ENCODE measurements around the gene ZNF827. TPM values are rescaled to one million over a fixed set of nuclear protein-coding genes. Genes with fewer than 3 reads are reported as not detected.

Gene ZNF827
- total and polyA plus RNA-seq, 9 of the 15 experiments (the other 6 are each of a cell fraction or from before 2014, with no cell fraction given): 0.07 to 0.40 TPM; not detected in 7

DNA sequence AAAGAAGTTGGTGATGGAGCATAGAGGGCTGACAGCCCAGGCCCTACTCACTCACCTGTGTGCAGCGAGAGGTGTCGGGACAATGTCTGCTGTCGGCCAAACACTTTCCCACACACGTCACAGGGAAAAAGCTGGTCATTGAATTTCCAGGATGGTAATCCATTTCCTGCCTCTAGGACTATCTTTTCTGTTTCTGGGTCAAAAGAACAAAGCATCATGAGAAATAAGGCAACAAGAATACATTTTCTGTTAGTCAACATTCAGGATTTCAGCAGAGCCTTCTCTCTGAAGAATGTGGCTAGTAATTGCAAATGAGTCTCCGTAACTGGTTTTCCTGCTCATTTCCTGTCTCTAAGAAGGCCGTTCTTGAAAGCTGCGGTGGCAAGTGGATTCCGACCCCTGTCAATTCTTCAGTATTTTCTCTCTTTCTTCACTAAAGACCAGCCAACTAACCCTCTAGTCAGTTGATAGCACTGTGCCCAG is 159.3 kb downstream of the ZNF827 start:
- Histone ChIP-seq H3K9me1 (ENCODE audit: control insufficient read depth, insufficient read depth, low read length) (no peaks in the 10 kb centered on the region), H2AFZ (ENCODE audit: low read depth, low read length) (no peak overlapping the region), H3K9ac (ENCODE audit: insufficient read depth in 1 of 2, low read depth in 2 of 2, low read length in 2 of 2) (no peak overlapping the region), H3K36me3 (ENCODE audit: control insufficient read depth, insufficient read depth, low read length) (no peaks in the 10 kb centered on the region), H3K4me1 (replicated peaks in 1 of 2; ENCODE audit: control insufficient read depth in 2 of 2, insufficient read depth in 2 of 2, low read length in 2 of 2) (no peaks in the 10 kb centered on the region), H3K27ac (ENCODE audit: extremely low read depth, low read depth, low read length) (no peak overlapping the region), H4K20me1 (replicated peaks; ENCODE audit: control insufficient read depth, insufficient read depth, low read length) (no peaks in the 10 kb centered on the region), H3K4me3 (no peak overlapping the region), H3K9me3 (replicated peaks; ENCODE audit: control insufficient read depth, insufficient read depth, low read depth, low read length) (no peaks in the 10 kb centered on the region), H3K79me2 (ENCODE audit: control insufficient read depth, insufficient read depth, low read length) (no peaks in the 10 kb centered on the region), H3K4me2 (ENCODE audit: insufficient read depth, low read length) (no peak overlapping the region), H3K27me3 (ENCODE audit: control insufficient read depth in 2 of 2, insufficient read depth in 2 of 2, low read length in 2 of 2) (peaks cover 6 to 15% of the 10 kb centered on the region in 2 experiments; a peak in 4 of 5 replicates)
- DNase-seq (ENCODE audit: extremely low read depth in 1 of 4, low spot score in 3 of 4) (no peak), ATAC-seq (no peak), FAIRE-seq (no peak)
- ChIA-PET POLR2A (no interaction called here), CTCF (ENCODE audit: low intra/inter-chr PET ratio) (no interaction called here)
- TF ChIP-seq GABPB2 (CRISPR knock-in tag; conservative IDR thresholded peaks at IDR 0.05): no peak
- TF ChIP-seq, protein P1, sequence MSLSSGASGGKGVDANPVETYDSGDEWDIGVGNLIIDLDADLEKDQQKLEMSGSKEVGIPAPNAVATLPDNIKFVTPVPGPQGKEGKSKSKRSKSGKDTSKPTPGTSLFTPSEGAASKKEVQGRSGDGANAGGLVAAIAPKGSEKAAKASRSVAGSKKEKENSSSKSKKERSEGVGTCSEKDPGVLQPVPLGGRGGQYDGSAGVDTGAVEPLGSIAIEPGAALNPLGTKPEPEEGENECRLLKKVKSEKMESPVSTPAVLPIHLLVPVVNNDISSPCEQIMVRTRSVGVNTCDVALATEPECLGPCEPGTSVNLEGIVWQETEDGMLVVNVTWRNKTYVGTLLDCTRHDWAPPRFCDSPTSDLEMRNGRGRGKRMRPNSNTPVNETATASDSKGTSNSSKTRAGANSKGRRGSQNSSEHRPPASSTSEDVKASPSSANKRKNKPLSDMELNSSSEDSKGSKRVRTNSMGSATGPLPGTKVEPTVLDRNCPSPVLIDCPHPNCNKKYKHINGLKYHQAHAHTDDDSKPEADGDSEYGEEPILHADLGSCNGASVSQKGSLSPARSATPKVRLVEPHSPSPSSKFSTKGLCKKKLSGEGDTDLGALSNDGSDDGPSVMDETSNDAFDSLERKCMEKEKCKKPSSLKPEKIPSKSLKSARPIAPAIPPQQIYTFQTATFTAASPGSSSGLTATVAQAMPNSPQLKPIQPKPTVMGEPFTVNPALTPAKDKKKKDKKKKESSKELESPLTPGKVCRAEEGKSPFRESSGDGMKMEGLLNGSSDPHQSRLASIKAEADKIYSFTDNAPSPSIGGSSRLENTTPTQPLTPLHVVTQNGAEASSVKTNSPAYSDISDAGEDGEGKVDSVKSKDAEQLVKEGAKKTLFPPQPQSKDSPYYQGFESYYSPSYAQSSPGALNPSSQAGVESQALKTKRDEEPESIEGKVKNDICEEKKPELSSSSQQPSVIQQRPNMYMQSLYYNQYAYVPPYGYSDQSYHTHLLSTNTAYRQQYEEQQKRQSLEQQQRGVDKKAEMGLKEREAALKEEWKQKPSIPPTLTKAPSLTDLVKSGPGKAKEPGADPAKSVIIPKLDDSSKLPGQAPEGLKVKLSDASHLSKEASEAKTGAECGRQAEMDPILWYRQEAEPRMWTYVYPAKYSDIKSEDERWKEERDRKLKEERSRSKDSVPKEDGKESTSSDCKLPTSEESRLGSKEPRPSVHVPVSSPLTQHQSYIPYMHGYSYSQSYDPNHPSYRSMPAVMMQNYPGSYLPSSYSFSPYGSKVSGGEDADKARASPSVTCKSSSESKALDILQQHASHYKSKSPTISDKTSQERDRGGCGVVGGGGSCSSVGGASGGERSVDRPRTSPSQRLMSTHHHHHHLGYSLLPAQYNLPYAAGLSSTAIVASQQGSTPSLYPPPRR (CRISPR knock-in tag; IDR thresholded peaks at IDR 0.05; ENCODE audit: borderline replicate concordance): no peak
- TF ChIP-seq, protein P2, sequence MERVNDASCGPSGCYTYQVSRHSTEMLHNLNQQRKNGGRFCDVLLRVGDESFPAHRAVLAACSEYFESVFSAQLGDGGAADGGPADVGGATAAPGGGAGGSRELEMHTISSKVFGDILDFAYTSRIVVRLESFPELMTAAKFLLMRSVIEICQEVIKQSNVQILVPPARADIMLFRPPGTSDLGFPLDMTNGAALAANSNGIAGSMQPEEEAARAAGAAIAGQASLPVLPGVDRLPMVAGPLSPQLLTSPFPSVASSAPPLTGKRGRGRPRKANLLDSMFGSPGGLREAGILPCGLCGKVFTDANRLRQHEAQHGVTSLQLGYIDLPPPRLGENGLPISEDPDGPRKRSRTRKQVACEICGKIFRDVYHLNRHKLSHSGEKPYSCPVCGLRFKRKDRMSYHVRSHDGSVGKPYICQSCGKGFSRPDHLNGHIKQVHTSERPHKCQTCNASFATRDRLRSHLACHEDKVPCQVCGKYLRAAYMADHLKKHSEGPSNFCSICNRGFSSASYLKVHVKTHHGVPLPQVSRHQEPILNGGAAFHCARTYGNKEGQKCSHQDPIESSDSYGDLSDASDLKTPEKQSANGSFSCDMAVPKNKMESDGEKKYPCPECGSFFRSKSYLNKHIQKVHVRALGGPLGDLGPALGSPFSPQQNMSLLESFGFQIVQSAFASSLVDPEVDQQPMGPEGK (CRISPR knock-in tag; IDR thresholded peaks at IDR 0.05; ENCODE audit: borderline replicate concordance): no peak
- TF ChIP-seq POLR2H (tag; IDR thresholded peaks at IDR 0.05; ENCODE audit: low read depth): no peak
- TF ChIP-seq, protein P3, sequence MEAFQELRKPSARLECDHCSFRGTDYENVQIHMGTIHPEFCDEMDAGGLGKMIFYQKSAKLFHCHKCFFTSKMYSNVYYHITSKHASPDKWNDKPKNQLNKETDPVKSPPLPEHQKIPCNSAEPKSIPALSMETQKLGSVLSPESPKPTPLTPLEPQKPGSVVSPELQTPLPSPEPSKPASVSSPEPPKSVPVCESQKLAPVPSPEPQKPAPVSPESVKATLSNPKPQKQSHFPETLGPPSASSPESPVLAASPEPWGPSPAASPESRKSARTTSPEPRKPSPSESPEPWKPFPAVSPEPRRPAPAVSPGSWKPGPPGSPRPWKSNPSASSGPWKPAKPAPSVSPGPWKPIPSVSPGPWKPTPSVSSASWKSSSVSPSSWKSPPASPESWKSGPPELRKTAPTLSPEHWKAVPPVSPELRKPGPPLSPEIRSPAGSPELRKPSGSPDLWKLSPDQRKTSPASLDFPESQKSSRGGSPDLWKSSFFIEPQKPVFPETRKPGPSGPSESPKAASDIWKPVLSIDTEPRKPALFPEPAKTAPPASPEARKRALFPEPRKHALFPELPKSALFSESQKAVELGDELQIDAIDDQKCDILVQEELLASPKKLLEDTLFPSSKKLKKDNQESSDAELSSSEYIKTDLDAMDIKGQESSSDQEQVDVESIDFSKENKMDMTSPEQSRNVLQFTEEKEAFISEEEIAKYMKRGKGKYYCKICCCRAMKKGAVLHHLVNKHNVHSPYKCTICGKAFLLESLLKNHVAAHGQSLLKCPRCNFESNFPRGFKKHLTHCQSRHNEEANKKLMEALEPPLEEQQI (IDR thresholded peaks at IDR 0.05): no peak
- TF ChIP-seq ZNF311 (CRISPR knock-in tag; IDR thresholded peaks at IDR 0.05): no peak
- TF ChIP-seq, protein P4, sequence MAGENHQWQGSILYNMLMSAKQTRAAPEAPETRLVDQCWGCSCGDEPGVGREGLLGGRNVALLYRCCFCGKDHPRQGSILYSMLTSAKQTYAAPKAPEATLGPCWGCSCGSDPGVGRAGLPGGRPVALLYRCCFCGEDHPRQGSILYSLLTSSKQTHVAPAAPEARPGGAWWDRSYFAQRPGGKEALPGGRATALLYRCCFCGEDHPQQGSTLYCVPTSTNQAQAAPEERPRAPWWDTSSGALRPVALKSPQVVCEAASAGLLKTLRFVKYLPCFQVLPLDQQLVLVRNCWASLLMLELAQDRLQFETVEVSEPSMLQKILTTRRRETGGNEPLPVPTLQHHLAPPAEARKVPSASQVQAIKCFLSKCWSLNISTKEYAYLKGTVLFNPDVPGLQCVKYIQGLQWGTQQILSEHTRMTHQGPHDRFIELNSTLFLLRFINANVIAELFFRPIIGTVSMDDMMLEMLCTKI (IDR thresholded peaks at IDR 0.05; ENCODE audit: partially characterized antibody): no peak
- no peak for TF ChIP-seq BRF1 (IDR thresholded peaks at IDR 0.05; ENCODE audit: borderline replicate concordance, extremely low read depth, insufficient read length)
- no peak for TF ChIP-seq RBM15 (IDR thresholded peaks at IDR 0.05; ENCODE audit: insufficient read depth, low read length)
- TF ChIP-seq, protein P5, sequence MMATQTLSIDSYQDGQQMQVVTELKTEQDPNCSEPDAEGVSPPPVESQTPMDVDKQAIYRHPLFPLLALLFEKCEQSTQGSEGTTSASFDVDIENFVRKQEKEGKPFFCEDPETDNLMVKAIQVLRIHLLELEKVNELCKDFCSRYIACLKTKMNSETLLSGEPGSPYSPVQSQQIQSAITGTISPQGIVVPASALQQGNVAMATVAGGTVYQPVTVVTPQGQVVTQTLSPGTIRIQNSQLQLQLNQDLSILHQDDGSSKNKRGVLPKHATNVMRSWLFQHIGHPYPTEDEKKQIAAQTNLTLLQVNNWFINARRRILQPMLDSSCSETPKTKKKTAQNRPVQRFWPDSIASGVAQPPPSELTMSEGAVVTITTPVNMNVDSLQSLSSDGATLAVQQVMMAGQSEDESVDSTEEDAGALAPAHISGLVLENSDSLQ (IDR thresholded peaks at IDR 0.05): no peak
- WGBS (ENCODE audit: insufficient coverage, low coverage, missing lambda C conversion rate): 2% methylated on average over 8 of the region's 8 CpGs
- no TSS peak for BruUV-seq (replicated peaks)
- in situ Hi-C loops (cut with MboI): no loop called here
- intact Hi-C loops (cut with micrococcal nuclease): no loop called here

Measured in K562 (cell line).